GM12873 (cell line): ENCODE results near the gene SAP25.

Experiments used
- CTCF ChIP-seq: IDR thresholded peaks from 2 replicates; pipeline ENCODE4 v1.5.1; 2012; ENCODE audit warnings: low read depth, mild to moderate bottlenecking, moderate library complexity, low read length, control low read depth; ENCODE audit not compliant: insufficient read depth; ENCODE audit errors: missing control alignments

The SAP25 gene

GRCh38 chr7:100562195-100563099, 11.3 kb downstream of the SAP25 start:
- TF ChIP-seq CTCF = no peak

- no peak for TF ChIP-seq CTCF
These were observed 12.1 kb downstream of the SAP25 start for GRCh38 chr7:100561491-100562194.

- TF ChIP-seq CTCF = no peak
These were observed 14.6 kb downstream of the SAP25 start for GRCh38 chr7:100559127-100559526.

GRCh38 chr7:100556541-100556940, 17.2 kb downstream of the SAP25 start:
- no peak for TF ChIP-seq CTCF

- TF ChIP-seq CTCF = no peak
These were observed 18.0 kb downstream of the SAP25 start for GRCh38 chr7:100555701-100556100.

GRCh38 chr7:100553032-100553431, 20.7 kb downstream of the SAP25 start:
- no peak for TF ChIP-seq CTCF

GRCh38 chr7:100552532-100552931, 21.2 kb downstream of the SAP25 start:
- no peak for TF ChIP-seq CTCF
